ENCODE measurements around the gene ELK3. TPM values are rescaled to one million over a fixed set of nuclear protein-coding genes. Genes with fewer than 3 reads are reported as not detected.

The ELK3 gene
- total RNA-seq, 1 experiment from 2014 or later, result 9.4 TPM

- H3T11ph ChIP-seq (ENCODE audit: low read length), result no peak overlapping the region
- H2BK15ac ChIP-seq (ENCODE audit: low read depth, low read length), result no peak overlapping the region
- no peaks in the 10 kb centered on the region for H3K9me3 ChIP-seq (ENCODE audit: control insufficient read depth, low read depth, low read length)
- no peaks in the 10 kb centered on the region for H3K79me1 ChIP-seq (ENCODE audit: insufficient read depth, low read depth, low read length, poor library complexity, severe bottlenecking)
- TF ChIP-seq CTCF (conservative IDR thresholded peaks at IDR 0.05), result no peak
- no peaks in the 10 kb centered on the region for H4K20me1 ChIP-seq (ENCODE audit: control insufficient read depth, insufficient read depth, insufficient read length)
- Mint-ChIP-seq H3K27me3 (ENCODE audit: low read depth) (peaks cover 16% of the 10 kb centered on the region), H3K4me3 (no peak overlapping the region), H3K27ac (no peak overlapping the region), H3K36me3 (ENCODE audit: insufficient read depth in 1 of 3, low read depth in 3 of 3) (no peaks in the 10 kb centered on the region), H3K4me1 (peaks cover 8 to 9% of the 10 kb centered on the region in 2 experiments; a peak in 3 of 4 replicates), H3K9me3 (no peaks in the 10 kb centered on the region; a peak in 1 of 5 replicates)
- H4K8ac ChIP-seq (replicated peaks; ENCODE audit: insufficient read length, low read depth, low read length), result no peak overlapping the region
- H3K9ac ChIP-seq (ENCODE audit: extremely low read depth, insufficient read length, low read length), result no peak overlapping the region
- no peaks in the 10 kb centered on the region for H3K4me1 ChIP-seq (ENCODE audit: insufficient read depth, low read length)
- WGBS (ENCODE audit: extremely low coverage, insufficient read length, low lambda C conversion rate), result no CpG with 5 or more reads among the region's 10 CpGs
- no peak overlapping the region for H4K91ac ChIP-seq (ENCODE audit: insufficient read length, low read depth, low read length)
- H3K14ac ChIP-seq (ENCODE audit: insufficient read depth, low read length), result no peak overlapping the region
- no peak overlapping the region for H2AK5ac ChIP-seq (ENCODE audit: insufficient read length, low read length)
- H3K79me2 ChIP-seq (ENCODE audit: insufficient read depth, low read length), result no peaks in the 10 kb centered on the region
- H3K4me2 ChIP-seq (ENCODE audit: insufficient read depth, insufficient read length, low read length), result no peak overlapping the region
- no peak overlapping the region for H2BK12ac ChIP-seq (ENCODE audit: insufficient read length, low read depth, low read length)
- no peak overlapping the region for H2BK120ac ChIP-seq (ENCODE audit: low read depth, low read length, poor library complexity, severe bottlenecking)
- no peak for DNase-seq
- no peak overlapping the region for H2BK5ac ChIP-seq (ENCODE audit: insufficient read length, low read length)
- no peak overlapping the region for H3K27ac ChIP-seq (ENCODE audit: insufficient read length, low read depth, low read length)
- no peak overlapping the region for H3K56ac ChIP-seq (ENCODE audit: insufficient read length, low read depth, low read length)
- H3K27me3 ChIP-seq (ENCODE audit: insufficient read depth, low read length), result no peaks in the 10 kb centered on the region
- H3K4ac ChIP-seq (ENCODE audit: low read depth, low read length), result no peak overlapping the region
- no peak overlapping the region for H2AFZ ChIP-seq (ENCODE audit: low read length)
- H4K5ac ChIP-seq (ENCODE audit: insufficient read length, low read depth, low read length), result no peak overlapping the region
- H3K23me2 ChIP-seq (ENCODE audit: insufficient read length, low read depth, low read length, poor library complexity, severe bottlenecking), result peaks cover 7% of the 10 kb centered on the region
- no peak overlapping the region for H3K18ac ChIP-seq (ENCODE audit: insufficient read length, low read depth, low read length)
- H3K23ac ChIP-seq (ENCODE audit: insufficient read length, low read depth, low read length), result no peak overlapping the region
- no peak overlapping the region for H2BK20ac ChIP-seq (ENCODE audit: low read depth, low read length, poor library complexity, severe bottlenecking)
Measured at GRCh38 chr12:96190413-96191108, 3.6 kb upstream of the ELK3 start.

Measured in H9 (cell line).